Adipocyte (in vitro differentiated cells): Measurements from ENCODE around the gene ST6GALNAC3.

Source experiments
- DNase-seq: peaks from one replicate; pipeline ENCODE4 v3.0.0-alpha.2; 2015; ENCODE audit warnings: low read depth
- H3K27me3 ChIP-seq: replicated peaks from 2 replicates; pipeline ENCODE4 v1.7.0; 2013; ENCODE audit warnings: mild to moderate bottlenecking, low read length, moderate library complexity; ENCODE audit not compliant: control insufficient read depth, insufficient read depth
- H3K36me3 ChIP-seq: 2 replicates; pipeline ENCODE4 v1.7.0; 2013; ENCODE audit warnings: low read length, mild to moderate bottlenecking, moderate library complexity; ENCODE audit not compliant: control insufficient read depth, insufficient read depth, severe bottlenecking
- H3K4me1 ChIP-seq: 2 replicates; pipeline ENCODE4 v1.7.0; 2013; ENCODE audit warnings: mild to moderate bottlenecking, low read length, moderate library complexity; ENCODE audit not compliant: control insufficient read depth, insufficient read depth
- H3K4me3 ChIP-seq: 2 replicates; pipeline ENCODE4 v1.7.0; 2013; ENCODE audit warnings: mild to moderate bottlenecking, low read length, moderate library complexity
- H3K9ac ChIP-seq: 2 replicates; pipeline ENCODE4 v1.7.0; 2013; ENCODE audit warnings: mild to moderate bottlenecking, low read length, moderate library complexity
- H3K9me3 ChIP-seq: 2 replicates; pipeline ENCODE4 v1.7.0; 2013; ENCODE audit warnings: mild to moderate bottlenecking, low read length, moderate library complexity; ENCODE audit not compliant: control insufficient read depth

Gene ST6GALNAC3

DNA sequence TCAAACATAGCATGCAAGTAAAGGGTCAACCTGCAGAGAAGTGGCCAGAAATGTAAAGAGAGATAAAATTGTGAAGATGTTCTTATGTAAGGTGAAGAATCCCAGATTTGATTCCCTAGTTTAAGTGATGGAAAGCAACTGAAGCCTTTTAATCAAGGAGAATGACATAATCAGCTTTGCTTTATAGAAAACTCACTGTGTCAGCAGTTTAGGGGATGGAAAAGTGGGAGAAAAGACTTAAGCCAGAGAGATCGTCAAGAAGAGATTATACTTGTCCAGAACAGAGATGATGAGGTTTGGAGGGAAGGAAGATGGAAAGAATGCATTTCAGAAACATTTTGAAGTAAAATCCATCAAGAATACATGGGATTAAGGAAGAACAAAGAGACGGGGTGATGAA lies 517.4 kb downstream of the ST6GALNAC3 start:
- DNase-seq, result no peak
- Histone ChIP-seq H3K9me3 (no peaks in the 10 kb centered on the region), H3K27me3 (peaks cover 4% of the 10 kb centered on the region), H3K9ac (no peak overlapping the region), H3K4me3 (no peak overlapping the region), H3K4me1 (no peaks in the 10 kb centered on the region), H3K36me3 (no peaks in the 10 kb centered on the region)

DNA sequence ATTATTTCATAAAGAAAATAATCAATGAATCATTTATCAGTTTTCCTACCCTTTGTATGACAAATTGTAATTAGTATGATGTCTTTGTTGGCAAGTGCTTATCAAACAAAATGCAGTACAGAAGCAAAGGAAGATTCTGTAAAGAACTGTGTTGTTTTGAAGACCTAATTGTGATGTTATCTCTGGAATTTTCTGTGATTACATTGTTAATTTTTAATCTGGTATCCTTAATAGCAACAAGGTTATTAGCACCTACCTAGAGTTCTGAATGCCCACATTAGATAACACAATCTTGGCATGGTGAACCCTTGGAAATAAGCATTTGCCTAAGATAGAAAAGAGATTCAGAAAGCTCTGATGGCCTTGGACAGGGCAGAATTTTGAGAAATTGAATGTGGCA lies 518.6 kb downstream of the ST6GALNAC3 start:
- Histone ChIP-seq H3K4me1 (no peaks in the 10 kb centered on the region), H3K9me3 (no peaks in the 10 kb centered on the region), H3K36me3 (no peaks in the 10 kb centered on the region), H3K4me3 (no peak overlapping the region), H3K9ac (no peak overlapping the region), H3K27me3 (peaks cover 4% of the 10 kb centered on the region)
- DNase-seq, result no peak

DNA sequence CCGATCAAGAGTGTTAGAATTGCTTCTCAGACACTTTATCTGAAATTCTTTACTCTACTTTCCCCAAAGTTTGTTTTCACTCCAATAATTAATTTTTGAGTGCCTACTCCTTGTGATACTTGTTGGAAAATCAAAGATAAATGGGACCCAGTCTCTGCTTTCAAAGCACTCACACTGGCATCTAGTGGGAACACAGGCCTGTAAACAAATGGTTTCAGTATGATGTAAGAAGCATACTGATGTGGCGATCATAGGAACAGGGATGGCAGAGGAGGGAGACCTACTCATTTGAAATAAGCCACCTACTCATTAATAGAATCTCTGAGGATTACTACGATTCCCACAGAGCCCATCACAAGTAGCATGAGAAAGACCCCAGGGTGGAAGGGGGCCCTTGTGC lies 519.1 kb downstream of the ST6GALNAC3 start:
- Histone ChIP-seq H3K36me3 (no peaks in the 10 kb centered on the region), H3K27me3 (peaks cover 2% of the 10 kb centered on the region), H3K9ac (no peak overlapping the region), H3K9me3 (no peaks in the 10 kb centered on the region), H3K4me3 (no peak overlapping the region), H3K4me1 (no peaks in the 10 kb centered on the region)
- peak; percentile 46 for DNase-seq

DNA sequence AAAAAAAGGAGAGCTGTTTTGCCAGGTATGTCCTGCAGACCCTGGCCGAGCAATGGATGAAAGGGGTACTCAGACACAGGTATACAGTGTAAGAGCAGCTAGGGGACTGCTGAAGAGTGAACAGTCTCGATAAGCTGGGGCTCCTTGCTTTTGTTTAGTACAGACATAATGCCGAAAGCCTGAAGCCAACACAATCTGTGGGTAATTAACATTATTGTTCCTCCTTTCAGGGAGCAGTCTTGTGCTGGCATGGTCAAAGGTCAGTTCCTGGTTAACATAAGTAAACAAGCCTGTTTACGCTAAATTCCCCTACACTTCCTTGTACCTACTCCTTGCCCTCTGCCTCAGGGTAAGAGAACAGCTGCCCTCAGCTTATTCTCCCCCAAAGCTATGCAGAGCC lies 520.5 kb downstream of the ST6GALNAC3 start:
- Histone ChIP-seq H3K4me3 (no peak overlapping the region), H3K27me3 (no peaks in the 10 kb centered on the region), H3K4me1 (no peaks in the 10 kb centered on the region), H3K9ac (no peak overlapping the region), H3K9me3 (no peaks in the 10 kb centered on the region), H3K36me3 (no peaks in the 10 kb centered on the region)
- DNase-seq, result no peak

DNA sequence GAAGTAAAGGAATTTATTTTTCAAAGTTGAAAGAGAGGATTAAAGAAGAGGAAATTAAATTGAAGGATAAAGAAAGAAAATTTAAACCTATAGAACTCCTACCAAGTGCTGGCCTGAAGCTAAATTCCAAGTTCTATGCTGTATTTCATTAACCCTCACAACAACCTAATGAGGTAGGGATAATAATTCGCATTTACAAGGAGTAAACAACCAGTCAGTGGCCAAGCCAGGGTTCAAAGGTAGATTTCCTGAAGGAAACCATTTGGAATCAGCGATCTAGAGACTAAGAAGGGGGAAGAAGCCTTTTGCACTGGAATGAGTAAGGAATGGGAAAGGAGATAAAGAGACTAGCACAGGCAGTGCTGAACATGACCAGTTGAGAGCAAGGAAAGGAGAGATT lies 526.9 kb downstream of the ST6GALNAC3 start:
- no peaks in the 10 kb centered on the region for H3K9me3 ChIP-seq
- no peaks in the 10 kb centered on the region for H3K36me3 ChIP-seq
- no peak for DNase-seq
- H3K9ac ChIP-seq, result no peak overlapping the region
- no peak overlapping the region for H3K4me3 ChIP-seq
- no peaks in the 10 kb centered on the region for H3K27me3 ChIP-seq
- no peaks in the 10 kb centered on the region for H3K4me1 ChIP-seq

DNA sequence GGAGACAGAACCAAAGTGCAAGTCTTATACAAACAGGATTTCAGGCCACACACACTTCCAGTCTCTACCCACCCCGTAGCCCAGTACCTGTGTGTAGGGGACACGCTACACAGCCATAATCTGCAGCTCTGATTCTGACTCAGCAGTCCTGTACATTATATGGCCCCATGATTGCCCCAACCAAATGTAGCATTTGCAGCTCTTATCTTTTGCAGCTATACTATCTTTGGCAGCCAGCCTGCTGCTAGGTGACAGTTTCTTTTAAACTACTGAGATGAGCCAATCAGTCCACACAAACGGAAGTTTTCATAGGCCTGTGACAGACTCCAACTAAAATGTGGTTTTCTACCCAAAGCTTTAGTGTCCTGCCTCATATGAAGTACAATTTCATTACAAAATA lies 533.2 kb downstream of the ST6GALNAC3 start:
- Histone ChIP-seq H3K4me1 (no peaks in the 10 kb centered on the region), H3K9me3 (no peaks in the 10 kb centered on the region), H3K9ac (no peak overlapping the region), H3K36me3 (no peaks in the 10 kb centered on the region), H3K4me3 (no peak overlapping the region), H3K27me3 (no peaks in the 10 kb centered on the region)
- DNase-seq, result no peak

DNA sequence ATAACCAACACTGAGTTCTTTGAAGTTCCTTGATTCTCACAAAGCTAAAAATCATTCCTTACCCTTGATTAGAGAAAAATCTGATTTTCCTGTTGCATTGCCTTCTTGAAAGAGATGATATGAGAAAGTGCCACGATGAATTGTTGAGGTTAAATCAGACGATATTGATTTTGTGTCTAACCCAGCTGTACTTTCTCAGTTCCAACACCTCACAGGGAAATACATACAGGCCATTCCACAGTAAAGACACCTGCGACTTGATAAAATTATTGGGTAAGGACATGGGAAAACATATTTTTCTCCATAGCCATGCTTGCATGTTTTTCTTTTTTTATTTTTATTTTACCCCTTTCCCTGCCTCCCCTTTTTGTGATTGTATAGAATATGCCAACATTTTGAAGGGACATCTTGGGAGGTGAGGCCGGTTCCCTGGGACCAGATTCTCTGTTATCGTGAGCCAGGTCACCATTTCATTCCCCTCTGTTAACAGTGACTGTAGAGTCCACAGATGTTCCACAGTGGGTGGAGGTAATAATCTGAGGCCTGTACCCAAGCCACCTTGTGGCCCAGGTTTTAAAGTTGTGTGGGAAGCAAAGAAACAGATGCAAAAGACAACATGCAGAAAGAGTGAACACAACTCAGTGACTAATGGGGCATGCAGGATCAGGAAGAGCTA lies 537.4 kb downstream of the ST6GALNAC3 start:
- Histone ChIP-seq H3K4me1 (no peaks in the 10 kb centered on the region), H3K4me3 (no peak overlapping the region)

DNA sequence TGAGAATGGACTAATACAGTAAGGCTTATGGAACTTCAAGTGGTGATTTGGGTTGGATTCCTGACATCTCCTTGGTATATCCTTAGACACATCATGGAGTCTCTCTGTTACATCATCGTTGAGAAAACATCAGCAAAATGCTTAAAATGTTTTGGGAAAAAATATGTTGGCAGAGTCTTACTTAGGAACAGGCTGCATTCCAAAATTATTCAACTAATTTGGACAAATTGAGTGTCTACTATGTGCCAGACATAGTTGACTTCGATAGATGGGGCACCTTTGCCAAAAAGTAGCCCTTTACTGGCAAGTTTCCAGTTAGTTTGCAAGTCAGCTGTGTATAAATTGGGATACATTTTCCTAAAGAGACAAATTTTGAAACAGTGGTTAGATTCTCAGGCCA lies 539.3 kb downstream of the ST6GALNAC3 start:
- no peaks in the 10 kb centered on the region for H3K9me3 ChIP-seq
- H3K27me3 ChIP-seq, result no peaks in the 10 kb centered on the region
- H3K4me3 ChIP-seq, result no peak overlapping the region
- H3K36me3 ChIP-seq, result no peaks in the 10 kb centered on the region
- no peaks in the 10 kb centered on the region for H3K4me1 ChIP-seq
- no peak for DNase-seq
- H3K9ac ChIP-seq, result no peak overlapping the region

More for the DNA sequence above, 537.4 kb downstream of the ST6GALNAC3 start:
- H3K27me3 ChIP-seq, result no peaks in the 10 kb centered on the region
- H3K9me3 ChIP-seq, result no peaks in the 10 kb centered on the region
- H3K36me3 ChIP-seq, result no peaks in the 10 kb centered on the region
- H3K9ac ChIP-seq, result no peak overlapping the region
- no peak for DNase-seq

DNA sequence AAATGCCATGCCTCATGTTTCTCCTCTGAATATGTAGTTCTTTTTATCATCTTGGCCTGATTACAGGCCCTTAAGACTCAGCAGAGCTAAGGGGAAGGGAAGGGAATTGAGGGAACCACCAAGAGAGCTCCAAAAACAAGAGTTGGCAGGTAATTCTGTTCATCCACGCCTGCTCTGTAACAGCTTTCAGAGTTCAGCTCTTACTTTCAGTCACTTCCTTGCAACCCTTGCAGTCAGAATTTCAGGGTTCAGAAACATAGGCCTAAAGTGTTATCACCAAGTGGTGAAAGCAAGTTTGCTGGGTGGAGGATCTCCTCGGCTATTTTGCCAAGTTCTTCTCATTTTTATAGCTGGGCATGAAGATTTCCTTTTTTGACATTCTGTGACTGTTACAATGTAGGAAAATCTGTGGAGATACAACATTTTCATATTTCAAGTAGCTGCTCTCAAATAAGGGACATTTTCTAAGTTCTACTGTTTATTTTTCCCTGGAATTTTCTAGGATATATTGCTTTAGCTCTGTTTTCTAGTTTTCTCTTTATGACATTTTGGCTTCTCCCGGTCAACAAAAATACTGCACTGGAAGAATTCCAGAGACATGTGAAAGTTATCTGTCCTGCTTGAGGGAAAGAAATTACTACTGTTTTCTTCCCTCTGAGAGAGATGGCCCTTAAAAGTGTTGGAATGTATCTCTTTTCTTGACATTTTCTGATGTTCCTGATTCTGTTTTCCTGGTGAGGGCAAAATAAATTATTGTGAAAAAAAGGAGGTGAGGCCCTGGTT lies 540.9 kb downstream of the ST6GALNAC3 start:
- Histone ChIP-seq H3K27me3 (no peaks in the 10 kb centered on the region), H3K4me1 (no peaks in the 10 kb centered on the region), H3K36me3 (no peaks in the 10 kb centered on the region), H3K9me3 (no peaks in the 10 kb centered on the region), H3K4me3 (no peak overlapping the region), H3K9ac (no peak overlapping the region)
- DNase-seq, result no peak

DNA sequence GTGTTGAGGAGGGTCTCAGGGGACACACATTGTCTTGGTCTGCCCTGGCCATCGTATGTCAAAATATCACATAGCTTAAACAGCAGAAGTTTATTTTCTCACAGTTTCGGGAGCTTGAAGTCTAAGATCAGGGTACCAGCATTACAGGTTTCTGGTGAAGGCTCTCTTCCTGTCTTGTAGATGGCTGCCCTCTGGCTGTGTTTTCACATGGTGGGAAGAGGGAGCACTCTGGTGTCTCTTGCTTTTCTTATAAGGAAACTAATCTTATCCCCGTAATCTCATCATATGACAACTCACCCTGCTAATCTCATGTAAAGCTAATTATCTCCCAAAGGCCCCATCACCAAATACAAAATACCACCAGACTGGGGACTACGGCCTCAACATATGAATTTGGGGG lies 545.8 kb downstream of the ST6GALNAC3 start:
- no peak for DNase-seq
- Histone ChIP-seq H3K9ac (no peak overlapping the region), H3K27me3 (no peaks in the 10 kb centered on the region), H3K9me3 (no peaks in the 10 kb centered on the region), H3K36me3 (no peaks in the 10 kb centered on the region), H3K4me1 (no peaks in the 10 kb centered on the region), H3K4me3 (no peak overlapping the region)

DNA sequence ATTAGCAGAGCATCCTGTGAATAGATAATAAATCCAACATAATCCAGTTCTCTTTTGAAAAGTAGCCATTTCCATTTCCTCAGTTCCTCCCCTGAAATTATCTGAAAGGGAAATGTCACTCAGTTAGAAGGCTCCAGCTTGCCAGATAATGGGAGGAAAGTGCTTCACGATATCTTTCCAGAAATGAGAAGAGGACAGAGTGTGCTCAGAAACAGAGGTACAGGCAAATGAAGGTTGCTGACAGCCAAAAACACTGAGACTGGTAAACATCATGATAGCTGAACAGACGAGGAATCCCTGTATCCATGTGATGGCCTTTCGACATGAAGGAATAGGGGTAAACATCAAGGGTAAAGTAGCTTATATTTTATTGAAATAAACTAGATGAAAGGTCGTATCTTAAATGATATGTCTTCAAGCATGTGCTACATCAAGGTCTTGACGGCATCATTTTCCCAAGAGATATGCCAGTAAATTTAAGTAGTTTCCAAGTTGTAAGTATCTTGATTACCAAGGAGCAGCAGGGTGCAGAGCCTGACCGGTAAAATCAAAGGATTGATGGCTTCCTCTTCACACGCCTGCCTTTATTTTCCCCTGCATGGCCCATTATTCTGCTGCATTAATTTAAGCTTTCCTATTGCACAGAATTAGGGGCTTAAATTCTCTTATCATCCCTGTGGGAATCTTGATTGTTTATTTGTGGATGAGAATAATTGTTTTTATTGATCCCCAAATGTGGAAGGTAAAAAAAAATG lies 548.4 kb downstream of the ST6GALNAC3 start:
- no peaks in the 10 kb centered on the region for H3K9me3 ChIP-seq
- H3K9ac ChIP-seq, result no peak overlapping the region
- H3K4me1 ChIP-seq, result no peaks in the 10 kb centered on the region
- no peaks in the 10 kb centered on the region for H3K36me3 ChIP-seq
- H3K27me3 ChIP-seq, result no peaks in the 10 kb centered on the region
- DNase-seq, result no peak
- H3K4me3 ChIP-seq, result no peak overlapping the region
